ENCODE data around the gene EPHB1. TPM values are rescaled to one million over a fixed set of nuclear protein-coding genes. Genes with fewer than 3 reads are reported as not detected.

Gene EPHB1
- total RNA-seq, 1 experiment from 2014 or later, result 2.8 TPM

GRCh38 chr3:134879990-134880389, 84.9 kb downstream of the EPHB1 start:
- no peak overlapping the region for H3K4me2 ChIP-seq (ENCODE audit: insufficient read depth, insufficient read length, low read length)
- no peaks in the 10 kb centered on the region for H3K9me3 ChIP-seq (ENCODE audit: control insufficient read depth, low read depth, low read length)
- no CpG with 5 or more reads among the region's 1 CpG for WGBS (ENCODE audit: extremely low coverage, insufficient read length, low lambda C conversion rate)
- Mint-ChIP-seq H3K36me3 (ENCODE audit: insufficient read depth in 1 of 3, low read depth in 3 of 3) (no peaks in the 10 kb centered on the region), H3K9me3 (no peaks in the 10 kb centered on the region), H3K4me3 (no peak overlapping the region; a peak in 1 of 5 replicates), H3K27me3 (ENCODE audit: low read depth) (no peaks in the 10 kb centered on the region; the same call in 1 of the 2 replicates), H3K4me1 (peaks cover 7 to 13% of the 10 kb centered on the region in 2 experiments), H3K27ac (no peak overlapping the region)
- no peaks in the 10 kb centered on the region for H3K23me2 ChIP-seq (ENCODE audit: insufficient read length, low read depth, low read length, poor library complexity, severe bottlenecking)
- no peak overlapping the region for H2AK5ac ChIP-seq (ENCODE audit: insufficient read length, low read length)
- no peak overlapping the region for H3K27ac ChIP-seq (ENCODE audit: insufficient read length, low read depth, low read length)
- no peak overlapping the region for H2BK12ac ChIP-seq (ENCODE audit: insufficient read length, low read depth, low read length)
- no peak overlapping the region for H3K9ac ChIP-seq (ENCODE audit: extremely low read depth, insufficient read length, low read length)
- no peak overlapping the region for H2BK15ac ChIP-seq (ENCODE audit: low read depth, low read length)
- no peaks in the 10 kb centered on the region for H3K27me3 ChIP-seq (ENCODE audit: insufficient read depth, low read length)
- no peak overlapping the region for H2BK120ac ChIP-seq (ENCODE audit: low read depth, low read length, poor library complexity, severe bottlenecking)
- DNase-seq, result no peak
- no peak overlapping the region for H2BK20ac ChIP-seq (ENCODE audit: low read depth, low read length, poor library complexity, severe bottlenecking)
- no peaks in the 10 kb centered on the region for H3K79me2 ChIP-seq (ENCODE audit: insufficient read depth, low read length)
- H3T11ph ChIP-seq (ENCODE audit: low read length), result no peak overlapping the region
- no peak overlapping the region for H3K4ac ChIP-seq (ENCODE audit: low read depth, low read length)
- H3K4me1 ChIP-seq (ENCODE audit: insufficient read depth, low read length), result 0 out of 2 replicates have a peak, but pooled peaks cover 3% of the 10 kb centered on the region
- no peak overlapping the region for H3K18ac ChIP-seq (ENCODE audit: insufficient read length, low read depth, low read length)
- no peak overlapping the region for H3K23ac ChIP-seq (ENCODE audit: insufficient read length, low read depth, low read length)
- H4K91ac ChIP-seq (ENCODE audit: insufficient read length, low read depth, low read length), result no peak overlapping the region
- no peaks in the 10 kb centered on the region for H4K20me1 ChIP-seq (ENCODE audit: control insufficient read depth, insufficient read depth, insufficient read length)
- H3K79me1 ChIP-seq (ENCODE audit: insufficient read depth, low read depth, low read length, poor library complexity, severe bottlenecking), result no peaks in the 10 kb centered on the region
- H3K56ac ChIP-seq (ENCODE audit: insufficient read length, low read depth, low read length), result no peak overlapping the region
- H2BK5ac ChIP-seq (ENCODE audit: insufficient read length, low read length), result no peak overlapping the region
- no peak overlapping the region for H4K5ac ChIP-seq (ENCODE audit: insufficient read length, low read depth, low read length)
- no peak for TF ChIP-seq CTCF (conservative IDR thresholded peaks at IDR 0.05)
- H2AFZ ChIP-seq (ENCODE audit: low read length), result no peak overlapping the region
- H4K8ac ChIP-seq (replicated peaks; ENCODE audit: insufficient read length, low read depth, low read length), result no peak overlapping the region
- no peak overlapping the region for H3K14ac ChIP-seq (ENCODE audit: insufficient read depth, low read length)

All from H9 (cell line).